ENCODE measurements around the gene MYOZ2.

Gene MYOZ2

GRCh38 chr4:119135721-119136121, at the start of gene MYOZ2:
TSS of gene MYOZ2 (plus strand) at chr4:119135832. CDS start at chr4:119136526, 694 bp downstream.
- no peaks in the 10 kb centered on the region; the same call in 1 of the 2 replicates for H3K4me1 ChIP-seq (ENCODE audit: control insufficient read depth, insufficient read depth, low read length)

GRCh38 chr4:119087121-119087520, 48.5 kb upstream of the MYOZ2 start:
- Histone ChIP-seq H3K4me3 (ENCODE audit: low read depth, low read length) (no peak overlapping the region), H3K27me3 (ENCODE audit: control insufficient read depth, insufficient read depth, low read length) (no peaks in the 10 kb centered on the region), H3K4me1 (ENCODE audit: control insufficient read depth, insufficient read depth, low read length) (no peaks in the 10 kb centered on the region), H3K9ac (ENCODE audit: low read length) (no peak overlapping the region), H3K27ac (ENCODE audit: low read depth, low read length) (no peak overlapping the region), H3K9me3 (ENCODE audit: control insufficient read depth, insufficient read depth, low read depth, low read length) (no peaks in the 10 kb centered on the region), H3K36me3 (ENCODE audit: control insufficient read depth, insufficient read depth, low read length) (no peaks in the 10 kb centered on the region)

More at GRCh38 chr4:119135721-119136121, at the start of gene MYOZ2:
- Histone ChIP-seq H3K36me3 (ENCODE audit: control insufficient read depth, insufficient read depth, low read length) (no peaks in the 10 kb centered on the region), H3K9me3 (ENCODE audit: control insufficient read depth, insufficient read depth, low read depth, low read length) (no peaks in the 10 kb centered on the region), H3K4me3 (ENCODE audit: low read depth, low read length) (no peak within 1 kb of the TSS), H3K27me3 (ENCODE audit: control insufficient read depth, insufficient read depth, low read length) (no peaks in the 10 kb centered on the region), H3K9ac (ENCODE audit: low read length) (no peak within 1 kb of the TSS), H3K27ac (ENCODE audit: low read depth, low read length) (no peak within 1 kb of the TSS)

GRCh38 chr4:119087656-119088055, 48.0 kb upstream of the MYOZ2 start:
- Histone ChIP-seq H3K4me3 (ENCODE audit: low read depth, low read length) (no peak overlapping the region), H3K27ac (ENCODE audit: low read depth, low read length) (no peak overlapping the region), H3K27me3 (ENCODE audit: control insufficient read depth, insufficient read depth, low read length) (no peaks in the 10 kb centered on the region), H3K36me3 (ENCODE audit: control insufficient read depth, insufficient read depth, low read length) (no peaks in the 10 kb centered on the region), H3K9ac (ENCODE audit: low read length) (no peak overlapping the region), H3K9me3 (ENCODE audit: control insufficient read depth, insufficient read depth, low read depth, low read length) (no peaks in the 10 kb centered on the region), H3K4me1 (ENCODE audit: control insufficient read depth, insufficient read depth, low read length) (no peaks in the 10 kb centered on the region)

GRCh38 chr4:119093042-119093827, 42.4 kb upstream of the MYOZ2 start:
- H3K4me3 ChIP-seq (ENCODE audit: low read depth, low read length) = no peak overlapping the region
- H3K9me3 ChIP-seq (ENCODE audit: control insufficient read depth, insufficient read depth, low read depth, low read length) = no peaks in the 10 kb centered on the region
- no peaks in the 10 kb centered on the region for H3K27me3 ChIP-seq (ENCODE audit: control insufficient read depth, insufficient read depth, low read length)
- H3K4me1 ChIP-seq (ENCODE audit: control insufficient read depth, insufficient read depth, low read length) = 0 out of 2 replicates have a peak, but pooled peaks cover 4% of the 10 kb centered on the region
- H3K27ac ChIP-seq (ENCODE audit: low read depth, low read length) = no peak overlapping the region
- no peaks in the 10 kb centered on the region for H3K36me3 ChIP-seq (ENCODE audit: control insufficient read depth, insufficient read depth, low read length)
- no peak overlapping the region for H3K9ac ChIP-seq (ENCODE audit: low read length)

- H3K27ac ChIP-seq (ENCODE audit: low read depth, low read length) = no peak overlapping the region
- H3K27me3 ChIP-seq (ENCODE audit: control insufficient read depth, insufficient read depth, low read length) = no peaks in the 10 kb centered on the region
- H3K36me3 ChIP-seq (ENCODE audit: control insufficient read depth, insufficient read depth, low read length) = no peaks in the 10 kb centered on the region
- no peaks in the 10 kb centered on the region for H3K9me3 ChIP-seq (ENCODE audit: control insufficient read depth, insufficient read depth, low read depth, low read length)
- no peak overlapping the region for H3K4me3 ChIP-seq (ENCODE audit: low read depth, low read length)
- no peak overlapping the region for H3K9ac ChIP-seq (ENCODE audit: low read length)
- peaks cover 9% of the 10 kb centered on the region for H3K4me1 ChIP-seq (ENCODE audit: control insufficient read depth, insufficient read depth, low read length)
These were observed 38.2 kb upstream of the MYOZ2 start for GRCh38 chr4:119097282-119097900.

GRCh38 chr4:119098306-119098705, 37.3 kb upstream of the MYOZ2 start:
- Histone ChIP-seq H3K36me3 (ENCODE audit: control insufficient read depth, insufficient read depth, low read length) (no peaks in the 10 kb centered on the region), H3K9me3 (ENCODE audit: control insufficient read depth, insufficient read depth, low read depth, low read length) (no peaks in the 10 kb centered on the region), H3K9ac (ENCODE audit: low read length) (no peak overlapping the region), H3K27ac (ENCODE audit: low read depth, low read length) (no peak overlapping the region), H3K4me1 (ENCODE audit: control insufficient read depth, insufficient read depth, low read length) (peaks cover 10% of the 10 kb centered on the region), H3K27me3 (ENCODE audit: control insufficient read depth, insufficient read depth, low read length) (no peaks in the 10 kb centered on the region), H3K4me3 (ENCODE audit: low read depth, low read length) (no peak overlapping the region)

GRCh38 chr4:119099227-119099810, 36.3 kb upstream of the MYOZ2 start:
- Histone ChIP-seq H3K9me3 (ENCODE audit: control insufficient read depth, insufficient read depth, low read depth, low read length) (no peaks in the 10 kb centered on the region), H3K36me3 (ENCODE audit: control insufficient read depth, insufficient read depth, low read length) (no peaks in the 10 kb centered on the region), H3K27me3 (ENCODE audit: control insufficient read depth, insufficient read depth, low read length) (no peaks in the 10 kb centered on the region), H3K4me3 (ENCODE audit: low read depth, low read length) (no peak overlapping the region), H3K27ac (ENCODE audit: low read depth, low read length) (no peak overlapping the region), H3K9ac (ENCODE audit: low read length) (no peak overlapping the region), H3K4me1 (ENCODE audit: control insufficient read depth, insufficient read depth, low read length) (peaks cover 13% of the 10 kb centered on the region)

GRCh38 chr4:119100655-119101054, 35.0 kb upstream of the MYOZ2 start:
- H3K36me3 ChIP-seq (ENCODE audit: control insufficient read depth, insufficient read depth, low read length) = no peaks in the 10 kb centered on the region
- H3K27ac ChIP-seq (ENCODE audit: low read depth, low read length) = no peak overlapping the region
- no peak overlapping the region for H3K9ac ChIP-seq (ENCODE audit: low read length)
- H3K9me3 ChIP-seq (ENCODE audit: control insufficient read depth, insufficient read depth, low read depth, low read length) = no peaks in the 10 kb centered on the region
- no peak overlapping the region for H3K4me3 ChIP-seq (ENCODE audit: low read depth, low read length)
- peaks cover 13% of the 10 kb centered on the region for H3K4me1 ChIP-seq (ENCODE audit: control insufficient read depth, insufficient read depth, low read length)
- no peaks in the 10 kb centered on the region for H3K27me3 ChIP-seq (ENCODE audit: control insufficient read depth, insufficient read depth, low read length)

- H3K9me3 ChIP-seq (ENCODE audit: control insufficient read depth, insufficient read depth, low read depth, low read length) = no peaks in the 10 kb centered on the region
- H3K4me3 ChIP-seq (ENCODE audit: low read depth, low read length) = no peak overlapping the region
- H3K9ac ChIP-seq (ENCODE audit: low read length) = no peak overlapping the region
- no peaks in the 10 kb centered on the region for H3K36me3 ChIP-seq (ENCODE audit: control insufficient read depth, insufficient read depth, low read length)
- peak overlapping the region; percentile 45; the same call in 1 of the 2 replicates for H3K27ac ChIP-seq (ENCODE audit: low read depth, low read length)
- peaks cover 17% of the 10 kb centered on the region for H3K4me1 ChIP-seq (ENCODE audit: control insufficient read depth, insufficient read depth, low read length)
- no peaks in the 10 kb centered on the region for H3K27me3 ChIP-seq (ENCODE audit: control insufficient read depth, insufficient read depth, low read length)
These were observed 32.4 kb upstream of the MYOZ2 start for GRCh38 chr4:119103263-119103662.

GRCh38 chr4:119104644-119105273, 30.9 kb upstream of the MYOZ2 start:
- Histone ChIP-seq H3K36me3 (ENCODE audit: control insufficient read depth, insufficient read depth, low read length) (no peaks in the 10 kb centered on the region), H3K27ac (ENCODE audit: low read depth, low read length) (no peak overlapping the region), H3K27me3 (ENCODE audit: control insufficient read depth, insufficient read depth, low read length) (no peaks in the 10 kb centered on the region), H3K4me1 (ENCODE audit: control insufficient read depth, insufficient read depth, low read length) (peaks cover 17% of the 10 kb centered on the region), H3K9ac (ENCODE audit: low read length) (no peak overlapping the region), H3K9me3 (ENCODE audit: control insufficient read depth, insufficient read depth, low read depth, low read length) (no peaks in the 10 kb centered on the region), H3K4me3 (ENCODE audit: low read depth, low read length) (no peak overlapping the region)

- H3K9me3 ChIP-seq (ENCODE audit: control insufficient read depth, insufficient read depth, low read depth, low read length) = no peaks in the 10 kb centered on the region
- no peaks in the 10 kb centered on the region for H3K27me3 ChIP-seq (ENCODE audit: control insufficient read depth, insufficient read depth, low read length)
- H3K27ac ChIP-seq (ENCODE audit: low read depth, low read length) = no peak overlapping the region
- no peak overlapping the region for H3K4me3 ChIP-seq (ENCODE audit: low read depth, low read length)
- H3K36me3 ChIP-seq (ENCODE audit: control insufficient read depth, insufficient read depth, low read length) = no peaks in the 10 kb centered on the region
- H3K9ac ChIP-seq (ENCODE audit: low read length) = no peak overlapping the region
- peaks cover 15% of the 10 kb centered on the region for H3K4me1 ChIP-seq (ENCODE audit: control insufficient read depth, insufficient read depth, low read length)
These were observed 30.0 kb upstream of the MYOZ2 start for GRCh38 chr4:119105605-119106004.
